Epidermal melanocyte (primary cell): ENCODE results near the gene OR7A5.
"Not testable (repeated sequence)": the region's sequence is repeated elsewhere in the genome, so short reads cannot be mapped to it uniquely, and the experiment has no call there.

Source experiments
- DNase-seq: peaks from one replicate; pipeline ENCODE4 v3.0.0; 2011; ENCODE audit warnings: low spot score; ENCODE audit not compliant: insufficient read length

OR7A5 gene

DNA sequence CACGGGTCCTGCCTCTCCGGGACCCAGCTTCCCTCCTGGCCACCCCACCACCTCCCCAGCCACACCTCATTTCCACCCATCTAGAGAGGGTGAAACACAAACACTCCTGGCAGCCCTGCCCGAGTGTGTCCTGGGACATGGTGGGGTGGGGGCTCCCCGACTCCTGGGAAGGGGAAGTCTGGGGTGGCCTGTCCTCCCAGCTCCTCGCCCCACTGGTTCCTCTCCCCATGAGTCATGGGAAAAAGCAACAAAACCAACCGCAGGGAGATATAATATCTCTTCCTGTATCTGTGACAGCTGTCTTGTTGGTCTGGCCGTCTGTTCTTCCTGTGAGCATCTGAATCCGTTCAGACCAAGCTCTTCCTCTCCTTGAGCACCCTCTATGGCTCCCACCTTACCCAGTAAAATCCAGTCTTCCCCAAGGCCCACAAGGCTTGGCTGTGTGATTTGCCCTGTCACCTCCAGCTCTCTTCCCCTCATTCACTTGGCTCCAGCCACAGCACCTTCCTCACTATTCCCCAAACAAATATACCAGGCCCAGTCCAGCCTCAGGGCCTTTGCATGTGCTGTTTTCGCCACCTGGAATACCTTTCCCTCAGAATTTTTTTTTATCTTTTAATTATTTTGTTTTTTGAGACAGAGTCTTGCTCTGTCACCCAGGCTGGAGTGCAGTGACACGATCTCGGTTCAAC is 49.7 kb downstream of the OR7A5 start:
- not testable (repeated sequence) for DNase-seq

DNA sequence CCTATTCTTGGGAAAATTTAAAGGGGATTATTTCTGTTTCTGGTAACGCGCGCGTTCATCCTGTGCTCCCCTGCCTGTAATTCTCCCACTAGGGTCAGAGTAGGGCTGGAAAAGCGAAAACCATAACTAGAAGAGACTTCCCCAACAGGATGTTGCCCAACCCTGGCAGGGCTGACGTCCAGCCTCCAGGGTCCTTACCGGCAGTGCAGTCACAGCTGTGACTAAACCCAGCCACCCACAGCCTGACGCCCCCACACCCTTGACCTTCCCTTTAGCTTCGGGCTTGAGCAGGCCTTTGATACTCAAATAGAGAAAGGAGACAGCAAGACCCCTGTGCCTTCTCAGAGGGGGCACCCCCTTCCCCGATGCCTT is 50.3 kb downstream of the OR7A5 start:
- DNase-seq: not testable (repeated sequence)

DNA sequence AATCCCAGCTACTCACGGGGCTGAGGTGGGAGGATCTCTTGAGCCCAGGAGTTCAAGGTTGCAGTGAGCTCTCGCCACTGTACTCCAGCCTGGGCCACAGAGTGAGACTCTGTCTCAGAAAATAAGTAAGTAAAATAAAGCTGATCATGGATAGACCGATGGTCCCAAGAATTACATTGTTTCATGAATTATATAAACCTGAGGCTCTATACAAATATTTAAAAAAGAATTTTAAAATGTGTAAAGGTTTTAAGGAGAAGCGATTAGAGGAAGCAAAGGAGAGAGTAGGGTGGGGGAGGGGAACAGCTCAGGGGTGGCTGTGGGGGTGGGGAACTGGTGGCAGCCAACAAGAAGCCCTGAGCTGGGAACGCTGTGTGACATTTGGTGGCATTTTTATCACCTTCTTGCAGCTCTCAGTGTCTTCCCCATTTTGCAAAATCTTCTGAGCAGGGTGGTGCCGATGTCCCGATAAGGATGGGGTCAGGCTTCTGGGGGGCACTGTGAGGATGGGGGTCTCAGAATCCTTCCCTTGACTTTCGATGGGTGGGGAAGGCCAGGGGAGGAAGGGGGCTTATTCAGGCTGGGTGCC is 51.5 kb downstream of the OR7A5 start:
- not testable (repeated sequence) for DNase-seq

DNA sequence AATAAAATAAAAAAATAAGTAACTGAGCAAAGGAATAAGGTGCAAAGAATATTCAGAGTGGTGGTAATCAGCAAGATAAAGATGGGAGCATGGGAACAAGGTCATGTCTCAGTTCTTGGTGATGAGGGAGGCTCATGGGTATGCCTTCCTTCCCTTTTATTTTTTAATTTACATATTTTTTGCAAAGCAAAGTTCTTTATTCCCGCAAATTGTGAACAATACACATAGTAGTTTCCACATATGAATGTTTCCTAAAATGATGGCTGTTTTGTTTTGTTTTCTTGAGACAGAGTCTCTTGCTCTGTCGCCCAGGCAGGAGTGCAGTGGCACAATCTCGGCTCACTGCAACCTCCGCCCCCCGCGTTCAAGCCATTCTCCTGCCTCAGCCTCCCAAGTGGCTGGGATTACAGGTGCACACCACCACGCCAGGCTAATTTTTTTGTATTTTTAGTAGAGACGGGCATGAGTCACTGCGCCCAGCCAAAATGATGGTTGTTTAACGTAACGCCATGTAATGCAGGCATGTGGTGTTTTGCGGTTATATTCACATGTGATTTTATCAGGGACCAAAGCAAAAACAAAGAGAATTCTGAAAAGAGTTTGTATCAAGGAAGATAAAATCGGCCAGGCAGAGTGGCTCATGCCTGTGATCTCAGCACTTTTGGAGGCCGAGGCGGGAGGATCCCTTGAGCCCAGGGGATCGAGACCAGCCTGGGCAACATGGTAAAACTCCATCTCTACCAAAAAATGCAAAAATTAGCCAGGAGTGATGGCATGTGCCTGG is 52.2 kb downstream of the OR7A5 start:
- DNase-seq: no peak

DNA sequence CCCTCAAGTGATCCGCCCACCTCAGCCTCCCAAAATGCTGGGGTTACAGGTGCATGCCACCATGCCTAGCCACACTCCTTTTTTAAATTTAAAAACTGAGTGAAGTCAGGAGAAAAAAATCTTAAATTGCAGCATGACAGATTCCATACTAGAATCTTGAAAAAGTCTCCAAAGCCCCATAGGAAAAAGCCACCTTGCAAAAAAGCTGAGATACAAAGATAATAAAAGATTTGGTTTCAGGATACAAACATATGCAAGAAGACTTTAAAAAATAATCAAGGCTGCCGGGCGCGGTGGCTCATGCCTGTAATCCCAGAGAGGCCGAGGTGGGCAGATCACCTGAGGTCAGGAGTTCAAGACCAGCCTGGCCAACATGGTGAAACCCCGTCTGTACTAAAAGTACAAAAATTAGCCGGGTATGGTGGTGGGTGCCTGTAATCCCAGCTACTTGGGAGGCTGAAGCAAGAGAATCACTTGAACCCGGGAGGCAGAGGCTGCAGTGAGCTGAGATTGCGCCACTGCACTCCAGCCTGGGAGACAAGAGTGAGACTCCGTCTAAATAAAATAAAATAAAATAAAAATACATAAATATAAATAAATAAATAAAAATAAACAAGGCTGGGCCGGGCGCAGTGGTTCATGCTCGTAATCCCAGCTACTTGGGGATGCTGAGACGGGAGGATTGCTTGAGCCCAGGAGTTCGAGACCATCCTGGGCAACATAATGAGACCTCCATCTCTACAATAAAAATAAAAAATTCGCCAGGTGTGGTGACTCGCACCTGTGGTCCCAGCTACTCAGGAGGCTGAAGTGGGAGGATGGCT is 53.1 kb downstream of the OR7A5 start:
- not testable (repeated sequence) for DNase-seq

DNA sequence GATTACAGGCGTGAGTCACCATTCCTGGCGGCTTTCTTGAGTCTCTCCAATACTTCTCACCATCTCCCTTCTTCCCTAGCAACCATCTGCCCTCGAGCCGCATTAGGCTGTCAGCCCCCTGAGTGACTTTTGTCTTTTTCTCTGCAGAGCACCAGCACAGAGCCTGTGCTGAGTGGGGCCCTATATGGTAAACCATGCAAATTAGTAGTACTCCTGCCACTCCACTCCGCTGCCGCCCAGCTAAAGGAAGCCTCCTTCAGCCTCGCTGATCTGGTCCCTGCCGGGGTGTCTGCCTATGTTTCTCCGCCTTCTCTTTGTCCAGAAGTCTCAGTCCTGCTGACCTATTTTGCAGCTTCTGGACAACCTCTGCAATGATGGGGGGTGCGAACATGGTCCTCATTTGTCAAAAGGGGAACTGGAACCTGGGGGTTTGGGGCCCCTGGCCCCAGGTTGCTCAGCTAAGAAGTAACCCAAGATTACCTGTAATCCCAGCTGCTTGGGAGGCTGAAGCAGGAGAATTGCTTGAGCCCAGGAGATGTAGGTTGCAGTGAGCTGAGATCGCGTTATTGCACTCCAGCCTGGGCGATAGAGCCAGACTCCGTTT is 54.3 kb downstream of the OR7A5 start:
- not testable (repeated sequence) for DNase-seq

DNA sequence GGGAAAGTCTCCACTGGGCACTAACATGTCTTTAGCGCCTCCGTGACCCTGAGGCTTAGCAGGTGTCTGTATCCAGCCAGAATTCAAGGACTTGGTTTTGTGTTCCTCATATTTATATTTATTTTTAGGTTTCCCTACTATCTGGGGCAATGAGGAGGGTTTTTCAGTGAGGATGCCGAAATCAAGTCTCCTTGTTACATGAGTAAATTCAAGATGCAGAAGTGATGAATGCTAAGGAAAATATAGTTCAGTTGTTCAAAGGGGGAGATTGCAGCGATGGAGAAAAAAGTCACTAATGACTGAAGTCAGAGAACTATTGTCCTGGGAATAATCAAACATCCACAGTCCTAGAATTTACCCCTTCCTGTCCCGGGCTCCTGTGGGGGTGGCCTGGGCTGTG is 55.8 kb downstream of the OR7A5 start:
- DNase-seq: no peak

DNA sequence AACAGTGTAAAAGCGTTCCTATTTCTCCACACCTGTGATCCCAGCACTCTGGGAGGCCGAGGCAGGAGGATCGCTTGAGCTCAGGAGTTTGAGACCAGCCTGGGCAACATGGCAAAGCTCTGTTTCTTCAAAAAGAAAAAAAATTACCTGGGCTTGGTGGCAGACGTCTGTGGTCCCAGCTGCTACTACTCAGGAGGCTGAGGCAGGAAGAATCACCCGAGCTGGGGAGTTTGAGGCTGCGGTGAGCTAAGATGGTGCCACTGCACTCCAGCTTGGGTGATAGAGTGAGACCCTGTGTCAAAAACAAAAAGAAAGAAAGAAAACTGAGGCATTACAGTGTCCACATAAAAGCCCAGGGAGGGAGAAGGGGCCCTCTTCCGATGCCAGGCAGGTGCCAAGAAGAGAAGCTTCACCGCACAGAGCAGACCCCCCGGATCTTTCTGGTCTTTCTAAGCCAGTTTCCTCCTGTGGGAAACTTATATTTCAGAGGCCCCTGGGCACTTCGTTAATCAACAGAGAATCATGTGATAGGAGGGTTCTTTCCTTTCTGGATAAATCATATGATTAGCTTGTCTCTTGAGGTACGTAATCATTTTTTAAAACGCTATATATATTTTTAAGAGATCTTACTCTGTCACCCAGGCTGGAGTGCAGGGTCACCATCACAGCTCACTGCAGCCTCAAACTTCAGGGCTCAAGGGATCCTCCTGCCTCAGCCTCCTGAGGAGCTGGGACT is 56.7 kb downstream of the OR7A5 start, which contains the start of gene ADGRE2:
Gene ADGRE2 (minus strand): TSS at position 451 of the 736 bp plus-strand sequence. CDS start 1,804 bp downstream, outside the sequence.
- DNase-seq: not testable (repeated sequence)

DNA sequence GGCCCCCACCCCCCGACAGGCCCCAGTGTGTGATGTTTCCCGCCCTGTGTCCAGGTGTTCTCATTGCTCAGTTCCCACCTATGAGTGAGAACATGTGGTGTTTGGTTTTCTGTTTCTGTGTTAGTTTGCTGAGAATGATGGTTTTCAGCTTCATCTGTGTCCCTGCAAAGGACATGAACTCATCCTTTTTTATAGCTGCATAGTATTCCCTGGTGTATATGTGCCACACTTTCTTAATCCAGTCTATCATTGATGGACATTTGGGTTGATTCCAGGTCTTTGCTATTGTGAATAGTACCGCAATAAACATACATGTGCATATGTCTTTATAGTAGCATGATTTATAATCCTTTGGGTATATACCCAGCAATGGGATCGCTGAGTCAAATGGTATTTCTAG is 57.3 kb downstream of the OR7A5 start:
- DNase-seq: not testable (repeated sequence)
